Measurements from ENCODE around the gene PFN3.
"Not testable (repeated sequence)": the region's sequence is repeated elsewhere in the genome, so short reads cannot be mapped to it uniquely, and the experiment has no call there.

Gene PFN3

GRCh38 chr5:177425801-177426565 is 25.5 kb upstream of the PFN3 start:
- DNase-seq (ENCODE audit: low read depth in 3 of 3): peak; percentile 96 to 100 (median 98)

DNA sequence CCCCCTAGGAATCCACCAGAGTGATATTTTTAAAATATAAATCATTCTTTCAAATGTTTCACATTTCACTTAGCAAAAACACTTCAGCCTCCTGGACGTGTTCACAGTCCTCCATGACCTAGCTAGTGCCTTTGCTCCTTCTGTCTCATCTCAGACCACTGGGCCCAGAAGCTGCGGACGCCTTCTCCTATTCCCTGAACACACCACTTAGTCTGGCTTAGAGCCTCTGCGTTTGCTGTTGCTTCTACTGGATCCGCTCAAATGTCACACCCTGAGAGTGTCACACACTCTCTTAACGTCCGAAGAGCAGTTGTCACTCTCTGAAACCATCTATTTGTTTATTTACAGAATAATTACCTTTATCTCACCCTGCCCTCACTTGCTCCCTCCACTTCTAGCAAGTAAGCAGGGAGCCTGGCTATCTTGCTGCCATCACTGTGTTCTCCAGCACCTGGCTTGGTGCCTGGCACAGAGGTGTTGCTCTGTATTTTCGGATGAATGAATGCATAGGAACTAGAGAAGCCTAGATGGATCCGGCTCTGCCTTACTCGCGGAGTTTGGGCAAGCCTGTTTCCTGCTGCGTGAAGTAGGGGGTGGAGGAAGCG is 24.8 kb upstream of the PFN3 start:
- no peak for DNase-seq (ENCODE audit: low read depth in 3 of 3)

DNA sequence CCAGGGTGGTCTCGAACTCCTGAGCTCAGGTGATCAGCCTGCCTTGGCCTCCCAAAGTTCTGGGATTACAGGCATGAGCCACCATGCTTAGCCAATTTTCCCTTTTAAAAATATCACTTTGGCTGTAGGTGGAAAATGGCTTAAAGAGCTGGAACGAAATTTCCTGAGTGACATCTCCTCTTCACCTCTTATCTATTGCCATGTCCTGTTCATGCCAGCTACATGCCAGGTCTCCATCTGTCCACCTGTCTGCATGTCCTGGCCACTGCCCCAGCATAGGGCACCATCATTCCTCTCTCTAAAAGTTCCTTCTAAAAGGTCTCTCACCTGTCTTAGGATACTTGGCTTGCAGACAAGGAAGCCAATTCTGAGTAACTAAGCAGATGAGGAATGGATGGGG is 23.2 kb upstream of the PFN3 start:
- DNase-seq (ENCODE audit: low read depth in 3 of 3): no peak

- DNase-seq (ENCODE audit: low read depth in 3 of 3): no peak
Observed at GRCh38 chr5:177421062-177421798, 20.8 kb upstream of the PFN3 start.

DNA sequence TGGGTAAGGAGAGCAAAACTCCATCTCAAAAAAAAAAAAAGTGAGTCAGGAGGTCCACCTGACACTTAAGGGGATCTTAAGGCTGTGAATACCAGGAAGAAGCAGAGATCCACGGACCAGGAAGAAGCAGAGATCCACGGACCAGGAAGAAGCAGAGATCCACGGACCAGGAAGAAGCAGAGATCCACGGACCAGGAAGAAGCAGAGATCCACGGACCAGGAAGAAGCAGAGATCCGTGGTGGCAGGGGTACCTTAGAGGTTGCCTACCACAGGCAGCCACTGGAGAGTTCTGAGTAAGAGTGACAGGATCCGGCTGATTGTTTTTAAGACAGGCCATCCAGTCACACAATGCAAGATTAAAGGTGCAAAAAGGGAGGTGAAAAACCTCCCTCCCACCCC is 20.0 kb upstream of the PFN3 start:
- not testable (repeated sequence) for DNase-seq (ENCODE audit: low read depth in 3 of 3)

DNA sequence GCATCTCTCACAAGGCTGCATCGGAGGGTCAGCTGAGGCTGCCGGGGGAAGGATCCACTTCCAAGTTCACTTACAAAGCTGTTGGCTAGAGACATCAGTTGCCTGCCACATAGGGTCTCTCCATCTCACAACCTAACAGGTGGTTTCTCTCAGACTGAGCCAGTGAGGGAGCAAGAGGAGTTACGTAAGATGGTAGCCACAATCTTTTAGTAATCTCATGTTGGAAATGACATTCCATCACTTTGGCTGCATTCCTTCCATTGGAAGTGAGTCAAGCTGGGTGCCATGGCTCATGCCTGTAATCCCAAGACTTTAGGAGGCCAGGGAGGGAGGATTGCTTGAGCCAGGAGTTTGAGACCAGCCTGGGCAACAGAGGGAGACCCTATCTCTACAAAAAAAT is 18.6 kb upstream of the PFN3 start:
- no peak for DNase-seq (ENCODE audit: low read depth in 3 of 3)

DNA sequence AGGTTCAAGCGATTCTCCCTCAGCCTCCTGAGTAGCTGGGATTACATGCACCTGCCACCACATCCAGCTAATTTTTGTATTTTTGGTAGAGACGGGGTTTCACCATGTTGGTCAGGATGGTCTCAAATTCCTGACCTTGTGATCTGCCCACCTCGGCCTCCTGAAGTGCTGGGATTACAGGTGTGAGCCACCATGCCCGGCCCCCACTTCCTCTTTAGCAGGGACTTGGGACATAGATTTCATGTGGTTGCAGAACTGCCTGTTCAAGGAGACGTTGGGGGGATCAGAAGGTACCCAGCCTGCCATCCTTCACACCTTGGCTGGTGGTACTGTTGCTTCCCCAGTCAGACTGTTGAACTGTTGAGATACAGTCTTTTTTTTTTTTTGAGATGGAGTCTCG is 16.6 kb upstream of the PFN3 start:
- not testable (repeated sequence) for DNase-seq (ENCODE audit: low read depth in 3 of 3)

GRCh38 chr5:177414481-177414880 is 14.0 kb upstream of the PFN3 start:
- DNase-seq (ENCODE audit: low read depth in 3 of 3): no peak

DNA sequence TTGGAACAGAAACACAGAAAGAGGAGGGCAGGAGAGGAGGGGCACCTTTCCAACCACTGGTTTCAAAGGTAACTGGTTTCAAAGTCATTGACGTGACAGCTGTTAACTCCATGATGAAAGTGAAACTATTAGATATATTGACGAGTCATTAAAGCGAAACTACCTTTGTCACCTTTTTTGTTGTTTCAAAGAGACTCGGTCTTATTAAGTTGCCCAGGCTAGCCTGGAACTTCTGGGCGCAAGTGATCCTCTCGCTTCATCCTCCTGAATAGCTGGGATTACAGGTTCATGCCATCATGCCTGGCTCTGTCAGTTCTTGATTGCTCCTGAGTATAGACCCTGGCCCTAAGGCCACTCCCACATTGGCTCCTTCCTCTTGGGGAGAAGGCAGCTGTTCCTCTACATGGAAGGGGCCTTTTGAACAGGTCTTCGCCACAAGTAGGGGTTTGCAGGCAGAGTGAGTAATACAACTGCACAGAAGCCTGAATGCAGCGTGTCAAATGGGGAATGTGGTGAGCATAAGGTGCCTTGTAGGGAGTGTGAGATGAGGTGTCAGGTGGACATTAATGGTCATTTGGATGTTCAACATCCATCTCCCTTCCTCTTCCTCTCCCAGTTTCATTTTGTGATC is 12.3 kb upstream of the PFN3 start:
- DNase-seq (ENCODE audit: low read depth in 3 of 3): no peak

GRCh38 chr5:177410575-177410974 is 10.1 kb upstream of the PFN3 start:
- DNase-seq (ENCODE audit: low read depth in 3 of 3): no peak

GRCh38 chr5:177409043-177409801 is 8.8 kb upstream of the PFN3 start, which contains the start of gene F12:
Gene F12, minus strand, starts transcription at chr5:177409564. Its CDS starts 37 bp downstream, at chr5:177409527.
- DNase-seq (ENCODE audit: low read depth in 3 of 3): no peak

- DNase-seq (ENCODE audit: low read depth in 3 of 3): no peak
Observed at GRCh38 chr5:177405805-177406204, 5.3 kb upstream of the PFN3 start.

GRCh38 chr5:177405312-177405711 is 4.9 kb upstream of the PFN3 start:
- DNase-seq (ENCODE audit: low read depth in 3 of 3): no peak

- no peak for DNase-seq (ENCODE audit: low read depth in 3 of 3)
Observed at GRCh38 chr5:177404641-177405179, 4.2 kb upstream of the PFN3 start.

DNA sequence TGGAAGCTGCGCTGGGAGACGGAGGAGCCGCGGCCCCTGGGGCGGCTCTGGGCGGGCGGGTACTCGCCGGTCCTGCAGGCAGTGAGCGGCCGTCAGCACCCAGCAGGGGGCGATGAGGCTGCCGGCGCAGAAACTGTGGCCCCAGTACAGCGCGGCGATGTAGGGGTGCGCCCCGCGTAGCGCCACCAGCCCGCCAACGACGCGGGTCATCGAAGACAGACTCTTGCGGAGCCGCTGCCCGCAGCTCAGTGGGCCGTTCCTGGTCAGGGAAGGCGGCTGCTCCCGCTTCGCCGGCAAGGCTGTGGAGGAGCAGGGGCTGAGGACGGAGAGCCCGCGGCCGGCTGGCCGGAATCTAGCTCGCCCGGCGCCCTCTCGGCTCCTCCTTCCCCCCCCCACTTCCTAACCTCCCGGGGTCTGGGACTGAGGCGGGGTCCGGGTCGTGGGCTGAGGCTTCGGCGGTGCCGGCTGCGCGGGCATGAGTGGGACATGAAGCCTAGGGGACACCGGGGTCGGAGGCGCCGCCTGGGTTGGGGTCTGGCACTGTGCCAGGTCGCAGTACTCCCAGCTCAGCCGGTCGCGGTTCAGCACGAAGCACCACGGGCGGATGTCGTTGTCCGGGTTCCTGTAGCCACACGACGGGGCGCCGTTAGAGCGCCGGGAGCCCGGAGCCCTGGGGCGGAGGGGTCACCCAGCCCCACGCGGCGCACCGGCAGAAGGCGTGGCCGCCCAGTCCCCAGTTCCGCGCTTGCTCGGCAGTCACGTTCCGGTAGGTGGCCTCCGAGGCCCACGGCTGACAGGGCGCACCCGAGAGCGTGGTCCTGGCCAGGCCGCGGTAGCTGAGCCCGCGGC is 3.6 kb upstream of the PFN3 start:
- DNase-seq (ENCODE audit: low read depth in 3 of 3): peak; percentile 68 to 80 (median 72)

GRCh38 chr5:177403102-177403791 is 2.8 kb upstream of the PFN3 start:
- peak in 1 of 3 experiments; percentile 29 for DNase-seq (ENCODE audit: low read depth in 3 of 3)

GRCh38 chr5:177402271-177403043 is 2.0 kb upstream of the PFN3 start:
- DNase-seq (ENCODE audit: low read depth in 3 of 3): peak in 2 of 3 experiments; percentile 43 to 56

DNA sequence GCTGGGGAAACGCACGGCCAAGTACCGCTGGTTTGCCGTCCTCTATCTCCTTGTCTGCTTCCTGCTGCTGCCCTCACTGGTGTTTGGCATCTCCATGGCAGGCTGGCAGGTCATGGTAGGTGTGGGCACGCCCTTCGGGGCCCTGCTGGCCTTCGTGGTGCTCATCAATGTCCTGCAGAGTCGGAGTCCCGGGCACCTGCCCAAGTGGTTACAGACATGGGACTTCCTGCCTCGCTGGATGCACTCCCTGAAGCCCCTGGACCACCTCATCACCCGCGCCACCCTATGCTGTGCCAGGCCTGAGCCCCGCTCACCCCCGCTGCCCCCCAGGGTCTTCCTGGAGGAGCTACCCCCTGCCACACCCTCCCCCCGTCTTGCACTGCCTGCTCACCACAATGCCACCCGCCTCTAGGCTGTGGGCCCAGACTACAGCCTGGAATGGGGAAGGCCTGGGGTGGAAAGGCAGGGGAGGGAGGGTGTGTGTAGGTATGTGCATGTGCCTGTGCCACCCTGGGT is 2.5 kb downstream of the PFN3 start:
- DNase-seq (ENCODE audit: low read depth in 3 of 3): no peak

DNA sequence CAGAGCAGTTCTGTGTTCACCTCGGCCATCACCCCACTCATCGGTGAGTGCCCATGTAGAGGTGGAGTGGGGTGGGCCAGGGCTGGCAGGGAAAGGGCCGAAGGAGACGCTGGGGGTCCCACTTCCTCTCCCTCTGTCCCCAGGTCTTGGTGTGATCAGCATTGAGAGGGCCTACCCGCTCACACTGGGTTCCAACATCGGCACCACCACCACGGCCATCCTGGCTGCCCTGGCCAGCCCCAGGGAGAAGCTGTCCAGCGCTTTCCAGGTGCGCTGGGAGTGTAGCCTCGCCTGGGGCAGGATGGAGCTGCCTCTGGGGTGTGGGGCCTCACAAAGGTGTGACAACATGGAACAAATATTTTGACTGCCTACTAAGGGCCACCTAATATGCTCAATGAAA is 3.7 kb downstream of the PFN3 start:
- no peak for DNase-seq (ENCODE audit: low read depth in 3 of 3)

Measured in stimulated activated CD4-positive, alpha-beta T cell treated with anti-CD3 and anti-CD28 coated beads, TNF-alpha, amount 100 ng/mL, for 4 hours (primary cell).